SU-DHL-6 (cell line): ENCODE results near the gene YTHDF1.
"Not testable (repeated sequence)": the region's sequence is repeated elsewhere in the genome, so short reads cannot be mapped to it uniquely, and the experiment has no call there.

ENCODE experiments used
- EZH2phosphoT487 ChIP-seq: fragments of 200-600 bp; sonication (generic), shearing (Covaris generic); conservative IDR thresholded peaks from 2 replicates; pipeline ENCODE4 v1.6.1; 2018; ENCODE audit warnings: mild to moderate bottlenecking, antibody characterized with exemption, low read length, moderate library complexity, mixed read lengths
- TF ChIP-seq, protein P1 (sequence below): fragments of 200-600 bp; sonication (generic); IDR thresholded peaks from one replicate; pipeline ENCODE4 v1.5.1; 2017; ENCODE audit warnings: antibody characterized with exemption, mild to moderate bottlenecking, low read length, moderate library complexity; ENCODE audit not compliant: insufficient read depth, poor library complexity, severe bottlenecking

GRCh38 chr20:63157431-63157830 lies 58.5 kb downstream of the YTHDF1 start:
- not testable (repeated sequence) for TF ChIP-seq EZH2phosphoT487
- TF ChIP-seq, protein P1, sequence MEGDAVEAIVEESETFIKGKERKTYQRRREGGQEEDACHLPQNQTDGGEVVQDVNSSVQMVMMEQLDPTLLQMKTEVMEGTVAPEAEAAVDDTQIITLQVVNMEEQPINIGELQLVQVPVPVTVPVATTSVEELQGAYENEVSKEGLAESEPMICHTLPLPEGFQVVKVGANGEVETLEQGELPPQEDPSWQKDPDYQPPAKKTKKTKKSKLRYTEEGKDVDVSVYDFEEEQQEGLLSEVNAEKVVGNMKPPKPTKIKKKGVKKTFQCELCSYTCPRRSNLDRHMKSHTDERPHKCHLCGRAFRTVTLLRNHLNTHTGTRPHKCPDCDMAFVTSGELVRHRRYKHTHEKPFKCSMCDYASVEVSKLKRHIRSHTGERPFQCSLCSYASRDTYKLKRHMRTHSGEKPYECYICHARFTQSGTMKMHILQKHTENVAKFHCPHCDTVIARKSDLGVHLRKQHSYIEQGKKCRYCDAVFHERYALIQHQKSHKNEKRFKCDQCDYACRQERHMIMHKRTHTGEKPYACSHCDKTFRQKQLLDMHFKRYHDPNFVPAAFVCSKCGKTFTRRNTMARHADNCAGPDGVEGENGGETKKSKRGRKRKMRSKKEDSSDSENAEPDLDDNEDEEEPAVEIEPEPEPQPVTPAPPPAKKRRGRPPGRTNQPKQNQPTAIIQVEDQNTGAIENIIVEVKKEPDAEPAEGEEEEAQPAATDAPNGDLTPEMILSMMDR, result not testable (repeated sequence)
